Measurements from ENCODE around the gene ELMO1.

Gene ELMO1, protein sequence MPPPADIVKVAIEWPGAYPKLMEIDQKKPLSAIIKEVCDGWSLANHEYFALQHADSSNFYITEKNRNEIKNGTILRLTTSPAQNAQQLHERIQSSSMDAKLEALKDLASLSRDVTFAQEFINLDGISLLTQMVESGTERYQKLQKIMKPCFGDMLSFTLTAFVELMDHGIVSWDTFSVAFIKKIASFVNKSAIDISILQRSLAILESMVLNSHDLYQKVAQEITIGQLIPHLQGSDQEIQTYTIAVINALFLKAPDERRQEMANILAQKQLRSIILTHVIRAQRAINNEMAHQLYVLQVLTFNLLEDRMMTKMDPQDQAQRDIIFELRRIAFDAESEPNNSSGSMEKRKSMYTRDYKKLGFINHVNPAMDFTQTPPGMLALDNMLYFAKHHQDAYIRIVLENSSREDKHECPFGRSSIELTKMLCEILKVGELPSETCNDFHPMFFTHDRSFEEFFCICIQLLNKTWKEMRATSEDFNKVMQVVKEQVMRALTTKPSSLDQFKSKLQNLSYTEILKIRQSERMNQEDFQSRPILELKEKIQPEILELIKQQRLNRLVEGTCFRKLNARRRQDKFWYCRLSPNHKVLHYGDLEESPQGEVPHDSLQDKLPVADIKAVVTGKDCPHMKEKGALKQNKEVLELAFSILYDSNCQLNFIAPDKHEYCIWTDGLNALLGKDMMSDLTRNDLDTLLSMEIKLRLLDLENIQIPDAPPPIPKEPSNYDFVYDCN

DNA sequence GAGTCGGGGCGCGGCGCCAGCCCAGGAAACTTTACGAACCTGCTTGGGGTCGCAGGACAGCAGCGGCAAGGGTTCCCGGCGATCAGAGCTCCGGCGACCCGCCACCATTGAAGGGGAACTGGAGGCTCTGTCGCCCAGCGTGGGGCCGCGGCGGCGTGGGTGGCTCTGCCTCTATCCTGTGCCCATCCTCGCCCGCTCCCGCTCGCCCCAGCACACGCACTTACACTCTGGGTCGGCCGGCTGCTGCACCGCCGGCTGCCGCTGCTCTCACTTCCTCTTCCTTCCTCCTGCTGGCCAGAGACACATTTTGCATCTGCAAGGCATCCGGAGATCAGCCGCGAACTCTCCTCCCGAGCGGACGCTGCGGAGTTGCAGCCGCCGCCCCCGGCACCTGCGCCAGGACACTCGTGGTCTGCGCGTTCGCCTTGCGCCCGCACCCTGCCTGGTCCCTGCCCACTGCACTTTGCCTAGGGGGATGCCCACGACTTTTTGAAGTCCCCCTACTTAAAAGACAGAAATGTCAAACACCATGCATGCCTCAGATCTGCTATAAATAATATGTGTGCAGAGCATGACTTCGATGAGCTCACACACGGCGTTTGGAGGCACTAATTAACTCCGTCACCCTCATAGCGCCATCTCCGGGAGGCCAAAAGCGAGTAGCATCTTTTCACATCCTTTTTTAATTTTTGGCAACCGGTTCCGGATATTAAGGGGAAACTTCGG is at the start of gene ELMO1:
Gene ELMO1, minus strand, starts transcription at position 229 of the 726 bp plus-strand sequence. CDS start 106,174 bp downstream, outside the sequence.
- peak; percentile 54 for DNase-seq (ENCODE audit: low spot score)

- DNase-seq (ENCODE audit: low spot score) = no peak
These were observed 48.9 kb upstream of the ELMO1 start for GRCh38 chr7:37497576-37497975.

DNA sequence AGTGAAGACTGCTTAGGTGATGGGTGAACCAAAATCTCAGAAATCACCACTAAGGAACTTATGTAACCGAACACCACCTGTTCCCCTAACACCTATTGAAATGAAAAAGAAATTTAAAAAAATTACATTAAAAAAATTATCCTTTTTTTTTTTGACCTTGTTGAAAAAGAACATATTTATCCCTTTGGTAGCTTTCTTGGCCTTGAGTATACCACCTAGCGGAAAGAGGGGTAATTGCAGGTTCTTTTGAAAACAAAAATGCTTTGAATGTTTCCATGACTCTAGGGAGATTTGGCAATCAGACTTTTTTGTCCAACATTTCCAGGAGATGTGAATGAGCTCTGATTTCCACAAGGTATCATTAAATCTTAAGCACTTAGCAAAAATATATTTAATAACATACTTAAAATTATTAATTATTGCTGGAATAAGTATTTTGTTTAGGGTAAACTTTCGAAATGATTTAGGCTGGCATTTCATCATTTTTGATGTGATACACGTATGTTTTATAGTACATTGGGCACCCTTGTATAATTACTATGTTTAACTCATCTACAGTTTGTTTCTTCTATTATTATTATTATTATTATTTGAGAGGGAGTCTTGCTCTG is 47.0 kb upstream of the ELMO1 start:
- DNase-seq (ENCODE audit: low spot score) = peak; percentile 18

DNA sequence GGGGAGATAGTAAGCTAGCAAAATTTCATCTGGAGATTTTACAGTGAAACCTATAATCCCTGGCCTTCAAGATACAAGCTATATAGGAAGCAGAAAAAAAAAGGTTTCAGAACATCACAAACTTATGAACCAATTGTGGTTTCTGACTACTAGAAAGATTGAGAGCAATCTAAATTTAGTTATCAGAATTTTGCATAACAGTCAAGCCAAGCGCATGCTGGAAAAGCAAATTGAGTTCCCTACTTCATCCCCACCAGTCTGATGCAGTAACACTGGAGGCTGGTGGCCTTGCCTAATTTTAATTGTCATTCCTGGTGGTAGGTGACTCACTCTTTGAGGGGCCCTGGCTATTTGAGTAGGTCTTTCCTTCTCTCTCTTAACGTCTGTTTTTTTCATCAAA is 46.3 kb upstream of the ELMO1 start:
- no peak for DNase-seq (ENCODE audit: low spot score)

DNA sequence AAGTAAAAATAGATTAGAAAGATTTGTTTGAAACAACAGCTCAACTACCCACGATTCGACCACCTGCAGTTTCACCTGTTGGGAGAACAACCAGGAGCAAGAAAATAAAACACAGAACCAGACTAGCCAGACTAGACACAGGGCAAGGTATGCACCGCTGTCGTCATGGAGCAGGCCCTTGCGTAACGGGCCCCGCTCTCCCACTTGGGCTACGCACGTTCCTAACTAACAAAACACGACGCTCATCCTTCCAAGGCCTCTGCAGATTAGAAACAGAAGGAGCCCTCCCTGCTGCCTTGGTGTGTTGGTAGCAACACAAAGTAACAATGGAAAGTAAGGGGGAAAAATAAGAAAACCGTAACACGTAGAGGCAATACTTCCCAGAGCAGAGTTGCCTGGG is 45.1 kb upstream of the ELMO1 start:
- DNase-seq (ENCODE audit: low spot score) = no peak

GRCh38 chr7:37493123-37493522 is 44.5 kb upstream of the ELMO1 start:
- DNase-seq (ENCODE audit: low spot score) = no peak

GRCh38 chr7:37491919-37492694 is 43.4 kb upstream of the ELMO1 start:
- DNase-seq (ENCODE audit: low spot score) = no peak

DNA sequence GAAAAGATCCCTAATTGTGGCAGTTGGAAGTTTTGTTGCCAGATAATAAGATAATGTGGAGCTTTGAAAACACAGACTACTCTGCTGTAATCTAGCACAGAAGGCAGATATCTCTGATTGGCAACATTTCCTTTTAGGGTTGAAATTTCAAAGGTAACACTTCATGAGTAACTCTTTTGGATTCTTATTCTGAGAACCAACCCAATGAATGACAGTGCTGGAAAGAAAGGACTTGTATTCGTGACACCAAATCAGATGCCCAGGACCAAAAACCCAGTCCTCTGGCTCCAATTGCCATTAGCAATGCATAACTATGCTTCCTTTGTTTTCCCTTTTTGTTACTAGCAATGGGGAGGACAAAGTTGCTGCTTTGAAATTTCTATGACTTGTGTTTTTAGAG is 41.0 kb upstream of the ELMO1 start:
- no peak for DNase-seq (ENCODE audit: low spot score)

GRCh38 chr7:37488163-37488764 is 39.6 kb upstream of the ELMO1 start:
- DNase-seq (ENCODE audit: low spot score) = no peak

- no peak for DNase-seq (ENCODE audit: low spot score)
These were observed 35.9 kb upstream of the ELMO1 start for GRCh38 chr7:37484426-37485073.

DNA sequence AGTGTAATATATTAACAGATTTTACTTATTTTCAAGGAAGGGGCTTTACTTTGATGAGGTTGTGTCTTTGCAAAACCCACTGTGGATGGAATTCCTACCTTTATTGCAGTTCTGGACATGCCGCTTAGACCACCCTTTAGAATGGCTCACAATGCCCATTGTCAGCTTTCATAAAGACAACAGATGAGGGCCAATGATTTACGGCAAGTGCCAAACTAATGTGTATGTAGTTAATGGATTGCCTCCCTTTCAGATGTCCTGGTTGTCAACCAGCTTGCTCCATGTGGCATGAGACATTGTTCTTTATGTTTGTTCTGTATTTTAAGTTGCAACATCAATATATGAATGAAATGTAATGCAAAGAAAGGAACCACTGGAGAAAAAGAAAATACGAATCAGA is 35.0 kb upstream of the ELMO1 start:
- no peak for DNase-seq (ENCODE audit: low spot score)

DNA sequence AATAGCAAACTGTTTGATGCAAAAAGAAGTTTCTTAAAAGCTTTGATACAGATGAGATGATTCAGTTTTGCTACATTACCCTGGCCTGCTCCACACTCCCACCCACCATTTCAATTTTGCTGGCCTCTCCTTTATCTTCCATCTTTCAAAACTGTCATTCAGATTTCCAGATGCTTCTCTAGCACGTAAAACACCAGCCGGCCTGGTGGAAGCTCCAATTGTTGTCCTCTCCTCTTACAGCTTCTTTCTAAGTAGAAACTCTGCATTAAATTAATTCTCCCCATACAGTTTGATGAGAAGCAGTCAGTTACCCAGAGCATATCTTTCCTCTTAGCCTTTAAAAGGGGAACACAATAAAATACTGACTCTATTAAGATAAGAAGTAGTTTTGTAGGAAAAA is 34.3 kb upstream of the ELMO1 start:
- no peak for DNase-seq (ENCODE audit: low spot score)

DNA sequence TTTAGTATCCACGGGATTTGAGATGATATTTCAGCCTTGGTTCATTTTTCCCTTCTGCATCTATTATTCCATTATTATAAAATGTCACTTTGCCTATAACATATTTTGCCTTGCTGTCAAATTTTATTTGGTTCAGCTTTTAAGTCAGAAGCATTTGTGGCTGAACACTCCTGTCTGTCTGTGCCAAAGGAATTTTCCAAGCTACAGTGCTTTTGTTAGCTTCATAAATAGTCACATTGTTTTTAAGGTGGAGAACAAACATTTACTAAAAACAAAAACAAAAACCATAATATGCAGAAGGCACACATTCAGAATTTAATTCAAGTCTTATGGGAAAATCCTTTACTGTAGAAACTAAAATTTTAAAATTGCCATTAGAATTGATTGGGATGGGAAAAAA is 33.8 kb upstream of the ELMO1 start:
- DNase-seq (ENCODE audit: low spot score) = no peak

DNA sequence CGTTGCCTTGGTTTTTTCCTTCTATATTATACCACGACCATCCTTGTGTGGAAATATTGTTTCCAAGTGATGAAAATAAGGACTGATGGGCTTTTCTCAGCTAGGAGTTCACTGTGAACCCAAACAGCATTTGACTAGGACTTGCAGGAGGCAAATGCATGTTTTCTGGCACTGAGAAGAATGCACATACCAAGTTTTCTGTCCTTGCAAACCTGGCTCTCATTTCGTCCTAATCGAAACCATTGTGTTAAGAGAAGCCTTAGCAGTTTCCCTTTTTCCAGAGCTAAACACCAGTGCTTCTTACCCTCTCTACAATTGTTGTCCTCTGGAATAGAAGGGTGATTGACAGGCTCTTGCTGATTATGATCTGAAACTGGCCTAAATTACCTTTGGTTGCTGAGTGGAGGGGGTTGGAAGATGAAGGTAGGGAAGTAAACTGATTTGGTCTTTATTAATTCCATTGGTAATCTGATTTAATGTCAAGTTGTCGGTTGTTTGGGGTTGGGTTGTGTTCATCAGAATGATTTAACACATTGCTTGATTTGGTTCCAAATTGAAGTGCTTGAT is 33.1 kb upstream of the ELMO1 start:
- DNase-seq (ENCODE audit: low spot score) = no peak

- no peak for DNase-seq (ENCODE audit: low spot score)
These were observed 32.5 kb upstream of the ELMO1 start for GRCh38 chr7:37481154-37481553.

DNA sequence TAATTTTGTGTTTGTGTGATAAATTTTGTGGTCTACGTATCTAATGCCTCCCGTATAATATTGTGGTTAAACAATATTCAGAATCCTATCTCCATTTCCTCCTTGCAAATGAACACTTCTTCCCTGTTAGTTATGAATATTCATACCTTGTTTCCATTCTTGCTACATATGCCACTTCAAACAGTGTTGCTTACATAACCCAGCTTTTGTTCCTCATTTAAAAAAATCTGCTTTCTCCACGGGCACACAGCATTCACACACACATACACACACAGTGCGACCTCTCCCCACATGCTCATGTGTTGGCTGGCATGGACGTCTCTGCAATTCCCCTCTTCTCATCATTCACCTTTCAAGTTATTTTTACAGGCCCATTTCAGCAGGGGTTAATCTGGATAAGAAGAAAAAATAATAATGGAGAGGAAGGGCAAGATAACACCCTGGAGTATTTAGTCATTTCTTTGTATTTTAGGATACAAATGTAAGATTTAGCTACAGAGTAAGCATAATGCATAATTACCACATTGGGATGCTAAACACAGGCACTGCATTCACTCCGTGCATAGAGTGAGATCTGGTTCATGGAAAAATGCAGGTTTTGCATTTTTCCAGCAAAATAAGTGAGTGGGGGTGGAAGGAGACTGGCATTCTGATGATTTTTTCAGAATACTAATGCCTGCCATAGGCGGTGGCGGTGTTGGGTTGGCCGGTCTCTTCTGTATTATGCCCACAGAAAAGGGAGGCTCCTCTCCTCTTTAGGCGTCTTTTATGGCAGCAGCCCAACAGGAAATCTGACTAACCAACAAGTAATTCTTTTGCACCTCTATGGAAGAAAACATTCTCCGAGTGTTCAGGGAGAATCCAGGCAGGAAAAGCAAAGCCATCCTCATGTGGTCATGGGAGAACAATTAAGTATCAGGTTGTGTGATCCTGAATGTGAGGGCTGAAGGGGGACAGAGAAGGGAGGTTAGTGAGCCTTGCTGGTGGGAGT is 31.7 kb upstream of the ELMO1 start:
- DNase-seq (ENCODE audit: low spot score) = no peak

DNA sequence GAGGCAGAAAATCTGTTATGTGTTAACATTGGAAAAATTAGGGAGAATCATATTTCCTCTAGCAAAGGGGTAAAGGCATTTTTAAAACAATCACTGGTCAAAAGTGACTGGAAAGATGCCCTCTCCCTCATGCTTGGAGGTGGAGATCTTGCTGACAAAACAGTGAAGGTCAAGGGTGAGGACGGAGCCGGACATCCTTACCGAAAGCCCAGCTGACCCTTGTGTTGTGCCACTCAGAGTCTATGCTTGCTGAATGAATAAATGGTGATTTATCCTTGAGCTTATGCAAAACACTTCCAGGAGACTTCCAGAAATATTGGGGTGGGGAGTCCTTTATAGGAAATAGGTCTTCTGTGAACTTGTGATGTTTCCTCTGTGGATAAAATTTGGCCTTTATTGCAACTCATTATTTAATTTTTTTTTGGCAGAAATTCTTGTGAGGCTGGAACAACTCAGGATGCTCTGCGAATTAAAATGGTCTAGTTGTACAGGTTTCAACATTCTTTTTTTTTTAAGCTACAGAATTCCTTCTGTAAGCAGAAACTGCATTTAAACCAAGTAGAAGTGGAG is 28.3 kb upstream of the ELMO1 start:
- DNase-seq (ENCODE audit: low spot score) = no peak

- no peak for DNase-seq (ENCODE audit: low spot score)
These were observed 27.8 kb upstream of the ELMO1 start for GRCh38 chr7:37476428-37476827.

GRCh38 chr7:37475646-37476045 is 27.0 kb upstream of the ELMO1 start:
- DNase-seq (ENCODE audit: low spot score) = no peak

Data from AG08396 (cell line).